ENCODE measurements around the gene PPP1R3G. TPM values are rescaled to one million over a fixed set of nuclear protein-coding genes. Genes with fewer than 3 reads are reported as not detected.
A peak's percentile ranks its signal among the peaks of the same experiment; 100 is the strongest.

PPP1R3G gene
- total RNA-seq, 1 experiment from 2014 or later, result 0.60 TPM

DNA sequence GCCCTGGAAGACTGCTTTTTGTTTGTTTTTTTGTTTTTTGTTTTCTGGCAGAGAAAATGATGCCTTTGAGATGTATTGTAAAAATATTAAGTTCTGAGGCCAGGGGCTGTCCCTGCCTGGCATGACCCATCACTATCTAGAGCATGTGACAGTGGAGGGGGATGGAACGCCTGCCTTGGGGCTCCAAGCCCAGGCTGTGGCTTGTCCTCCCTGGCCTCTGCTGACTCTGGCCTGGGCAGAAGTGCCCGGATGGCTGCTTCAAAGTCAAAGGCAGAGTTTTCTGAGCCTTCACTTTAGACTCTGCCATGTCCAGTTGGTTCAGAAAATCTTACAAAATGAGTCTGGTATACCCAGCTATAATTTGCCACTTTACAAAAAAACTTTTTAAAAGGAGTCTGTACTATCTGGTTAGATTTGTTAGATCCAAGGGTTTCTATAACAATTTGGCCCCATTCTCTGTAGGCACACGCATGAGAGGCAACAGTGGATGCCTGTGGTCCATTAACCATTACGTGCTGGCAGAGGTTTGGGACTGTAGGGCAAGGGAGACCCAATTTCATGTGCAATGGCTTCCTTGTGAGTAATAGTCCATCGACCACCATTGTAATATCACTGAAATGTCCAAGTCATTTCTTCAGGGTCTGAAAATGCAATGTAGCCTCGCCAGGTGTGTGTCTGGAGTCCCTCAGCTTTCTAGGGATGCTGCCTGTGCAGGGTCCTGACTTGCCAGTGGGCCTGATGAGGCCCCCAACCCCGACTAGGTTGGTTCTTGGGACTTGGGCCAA lies 8.3 kb downstream of the PPP1R3G start:
- peak; percentile 4 for DNase-seq (ENCODE audit: low read depth)

DNA sequence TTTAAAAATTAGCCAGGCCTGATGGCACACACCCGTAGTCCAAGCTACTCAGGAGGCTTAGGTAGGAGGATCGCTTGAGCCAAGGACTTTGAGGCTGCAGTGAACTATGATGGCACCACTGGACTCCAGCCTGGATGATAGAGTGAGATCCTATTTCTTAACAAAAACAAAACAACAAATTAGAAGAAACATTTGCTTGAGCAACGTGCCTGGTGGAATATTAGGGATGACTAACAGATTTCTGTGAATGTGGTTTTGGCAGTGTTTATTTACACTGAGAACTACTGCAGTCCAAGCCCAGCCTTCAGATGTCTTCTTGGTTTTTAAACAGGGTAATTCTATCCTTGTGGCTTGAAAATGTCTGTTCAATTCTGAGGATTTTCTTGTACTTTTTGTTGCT lies 9.2 kb downstream of the PPP1R3G start:
- peak; percentile 86 for DNase-seq (ENCODE audit: low read depth)

GRCh38 chr6:5095236-5095635 lies 10.1 kb downstream of the PPP1R3G start:
- peak; percentile 21 for DNase-seq (ENCODE audit: low read depth)

GRCh38 chr6:5096482-5096881 lies 11.3 kb downstream of the PPP1R3G start:
- no peak for DNase-seq (ENCODE audit: low read depth)

GRCh38 chr6:5098501-5099270 lies 13.5 kb downstream of the PPP1R3G start:
- DNase-seq (ENCODE audit: low read depth), result no peak

- no peak for DNase-seq (ENCODE audit: low read depth)
Measured at GRCh38 chr6:5099537-5099936, 14.4 kb downstream of the PPP1R3G start.

DNA sequence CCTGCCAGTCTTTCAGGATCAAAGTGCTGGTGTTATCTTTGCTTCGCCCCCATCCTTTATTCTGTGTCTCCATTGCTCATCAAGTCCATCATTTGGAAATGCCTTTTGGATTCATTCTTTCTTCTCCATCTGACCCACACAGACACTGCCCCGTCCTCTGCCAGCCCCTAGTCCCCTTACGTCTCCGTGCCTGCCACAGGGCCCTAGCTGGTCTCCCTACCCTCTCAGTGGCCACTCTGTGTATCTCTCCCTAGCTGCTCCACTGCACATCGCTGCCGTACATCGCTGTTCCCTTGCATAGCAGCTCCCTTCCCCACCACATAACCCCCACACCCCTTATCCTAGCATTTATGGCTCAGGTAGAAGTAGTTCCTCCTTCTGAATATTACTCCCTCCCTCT lies 15.7 kb downstream of the PPP1R3G start:
- no peak for DNase-seq (ENCODE audit: low read depth)

GRCh38 chr6:5102267-5102970 lies 17.3 kb downstream of the PPP1R3G start:
- DNase-seq (ENCODE audit: low read depth), result no peak

GRCh38 chr6:5103250-5103649 lies 18.1 kb downstream of the PPP1R3G start:
- no peak for DNase-seq (ENCODE audit: low read depth)

DNA sequence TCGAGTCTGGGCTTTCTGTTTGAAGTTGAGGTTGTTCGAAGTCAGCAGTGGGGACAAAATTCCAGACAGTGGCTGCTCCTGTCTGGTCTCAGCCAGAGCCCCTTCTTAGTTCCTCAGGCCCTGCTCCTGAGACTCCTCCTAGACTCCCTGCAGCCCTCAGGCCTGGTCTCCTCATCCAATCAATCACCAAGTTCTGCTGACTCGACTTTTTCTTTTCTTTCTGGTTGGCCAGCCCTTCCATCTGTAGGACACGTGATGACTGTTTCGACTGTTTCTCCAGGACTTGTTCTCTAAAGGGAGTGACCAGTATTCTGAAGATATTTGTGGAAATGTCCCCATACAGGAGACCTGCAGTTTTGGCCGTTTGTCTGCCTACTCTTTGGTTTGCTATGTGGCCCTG lies 19.5 kb downstream of the PPP1R3G start:
- no peak for DNase-seq (ENCODE audit: low read depth)

- no peak for DNase-seq (ENCODE audit: low read depth)
Measured at GRCh38 chr6:5105146-5105545, 20.0 kb downstream of the PPP1R3G start.

DNA sequence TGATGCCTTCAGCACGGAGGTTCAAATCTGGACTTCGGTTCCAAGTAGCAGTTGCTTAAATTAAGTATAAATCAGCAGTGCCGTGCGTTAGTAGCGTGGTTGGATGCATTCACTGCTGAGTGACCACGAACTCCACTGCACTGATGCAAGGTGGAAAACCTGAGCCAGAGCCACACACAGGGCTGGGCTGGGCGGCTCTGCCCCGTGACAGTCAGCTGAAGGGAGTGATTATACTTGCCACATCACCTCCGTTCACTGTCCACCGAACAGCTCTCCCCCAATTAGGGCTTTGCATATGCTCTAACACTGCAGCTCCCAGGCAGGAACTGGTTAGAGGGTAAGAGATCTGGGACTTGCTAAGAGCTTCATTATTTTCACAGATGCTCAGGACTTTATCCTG lies 22.2 kb downstream of the PPP1R3G start:
- no peak for DNase-seq (ENCODE audit: low read depth)

DNA sequence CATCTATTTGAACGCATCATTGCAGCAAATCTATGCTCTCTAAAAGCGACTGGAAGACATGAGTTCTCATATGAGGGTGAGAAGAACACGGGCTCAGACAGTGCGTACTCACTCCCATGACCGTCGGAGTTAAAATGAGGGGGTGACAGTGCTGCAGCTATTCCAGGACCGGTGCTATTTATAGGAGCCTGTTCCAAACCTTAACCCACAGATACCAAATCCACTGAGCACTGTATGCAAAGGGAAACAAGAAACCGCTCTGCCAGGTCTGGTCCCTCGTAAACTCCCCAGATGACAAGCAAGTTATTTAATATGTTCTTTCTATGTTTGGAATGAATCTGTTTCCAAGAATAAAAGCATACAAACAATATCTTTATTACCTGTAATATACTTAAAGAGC lies 22.9 kb downstream of the PPP1R3G start:
- DNase-seq (ENCODE audit: low read depth), result no peak

- no peak for DNase-seq (ENCODE audit: low read depth)
Measured at GRCh38 chr6:5108536-5109150, 23.5 kb downstream of the PPP1R3G start.

DNA sequence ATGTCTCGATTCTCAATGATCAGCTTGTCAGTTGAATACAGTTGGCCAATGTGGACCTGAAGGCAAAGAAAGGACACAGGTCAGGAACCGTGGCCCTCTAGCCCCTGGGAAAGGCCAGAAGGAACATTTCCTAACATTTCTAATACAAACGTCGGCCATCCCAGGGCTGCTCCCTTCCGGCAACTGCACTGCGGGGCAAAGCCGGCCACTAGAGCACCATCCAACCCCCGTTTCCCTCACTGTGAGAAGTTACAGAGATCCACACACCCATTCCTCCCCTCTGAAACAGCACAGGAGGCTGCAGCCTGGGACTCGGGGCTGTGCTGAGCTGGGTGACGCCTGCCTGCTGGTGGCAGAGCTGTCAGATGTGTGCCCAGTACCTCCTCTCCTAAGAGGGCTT lies 24.3 kb downstream of the PPP1R3G start:
- no peak for DNase-seq (ENCODE audit: low read depth)

DNA sequence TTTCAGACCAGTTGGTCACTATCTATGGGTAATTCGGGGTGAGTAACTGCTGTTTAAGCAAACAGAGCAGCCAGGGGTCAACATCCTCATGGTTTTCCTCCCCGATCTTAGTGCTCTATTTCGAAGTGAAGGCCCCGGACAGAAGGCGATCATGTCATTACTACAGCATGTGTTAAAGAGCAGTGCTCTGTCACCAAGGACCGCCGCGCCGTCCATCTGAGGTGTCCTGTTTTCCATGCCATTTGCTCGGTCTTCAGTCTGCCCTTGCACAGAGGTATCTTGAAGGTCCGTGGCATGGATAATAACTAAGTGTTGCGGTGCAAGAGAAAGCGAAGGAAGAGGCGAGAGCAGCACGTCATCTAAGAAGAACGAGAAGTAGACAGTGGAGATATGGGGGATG lies 25.1 kb downstream of the PPP1R3G start:
- no peak for DNase-seq (ENCODE audit: low read depth)

DNA sequence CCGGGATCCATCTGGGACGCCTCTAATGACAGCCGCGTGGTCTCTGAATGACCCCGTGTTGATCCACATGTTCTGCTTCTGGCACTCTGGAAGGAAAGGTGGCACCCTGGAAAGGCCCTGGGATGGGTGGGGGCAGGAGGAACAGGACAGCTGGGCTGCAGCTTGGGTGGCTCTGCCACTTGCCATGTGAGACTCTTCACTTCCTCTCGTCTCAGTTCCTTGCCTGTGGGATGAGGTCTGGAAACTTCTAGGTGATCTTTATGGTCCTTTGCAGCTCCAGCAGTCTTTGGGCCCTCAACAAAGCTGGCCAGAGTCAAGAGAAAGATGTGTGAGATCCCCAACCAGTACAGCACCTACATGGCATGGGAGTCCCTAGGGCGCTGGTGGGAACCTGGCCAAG lies 26.5 kb downstream of the PPP1R3G start:
- no peak for DNase-seq (ENCODE audit: low read depth)

DNA sequence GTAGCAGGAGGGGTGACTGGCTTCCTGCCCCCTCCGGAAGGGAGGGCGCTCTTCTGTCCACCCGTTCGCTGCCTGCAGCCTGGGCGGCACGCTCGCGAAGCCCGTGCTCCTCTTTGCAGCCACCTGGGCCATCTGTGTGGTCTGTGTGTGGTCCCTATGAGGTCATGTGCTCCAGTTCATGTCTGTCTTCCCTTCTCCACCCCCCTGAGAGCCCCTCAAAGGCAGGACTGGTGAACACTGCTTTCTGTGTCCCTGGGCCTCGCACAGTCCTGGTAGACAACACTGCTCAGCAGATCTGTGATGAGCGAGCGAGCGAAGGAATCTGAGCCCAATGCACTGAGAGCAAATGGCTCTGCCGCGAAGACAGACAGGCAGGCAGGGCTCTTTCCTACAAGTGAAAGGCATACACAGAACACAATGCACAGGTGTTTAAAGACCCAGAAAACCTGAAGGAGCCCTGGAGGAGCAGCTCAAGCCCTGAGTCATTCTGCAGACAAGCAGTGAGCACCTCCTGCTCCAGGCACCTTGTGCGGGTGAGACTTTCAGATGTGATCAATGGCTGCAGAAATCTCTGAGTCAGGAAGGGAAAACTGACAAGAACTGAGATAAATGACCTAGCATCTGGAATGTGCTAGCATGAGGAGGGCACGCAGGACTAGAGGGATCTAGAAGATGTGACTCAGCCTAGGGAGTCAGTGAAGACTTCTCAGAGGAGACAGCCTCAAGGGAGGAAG lies 27.1 kb downstream of the PPP1R3G start:
- peak; percentile 90 for DNase-seq (ENCODE audit: low read depth)

- no peak for DNase-seq (ENCODE audit: low read depth)
Measured at GRCh38 chr6:5113096-5113495, 28.0 kb downstream of the PPP1R3G start.

DNA sequence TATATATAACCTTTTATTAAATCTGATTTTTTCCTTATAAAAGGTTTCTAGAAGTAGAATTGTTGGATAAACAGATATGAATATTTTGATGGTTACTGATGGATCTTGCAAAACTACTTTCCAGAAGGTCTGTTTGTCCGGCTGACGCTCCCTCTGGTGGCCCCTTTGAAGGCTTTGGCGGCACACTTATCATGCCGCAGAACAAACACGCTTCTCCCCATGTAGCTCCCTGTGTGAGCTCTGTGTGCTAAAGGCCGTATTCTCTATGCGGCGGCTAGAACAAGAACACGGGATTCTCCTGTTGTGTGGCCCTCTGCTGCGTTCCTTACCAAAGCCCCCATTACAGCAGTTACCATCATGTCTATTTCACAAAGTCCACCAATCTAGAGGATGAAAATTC lies 30.0 kb downstream of the PPP1R3G start:
- peak; percentile 5 for DNase-seq (ENCODE audit: low read depth)

DNA sequence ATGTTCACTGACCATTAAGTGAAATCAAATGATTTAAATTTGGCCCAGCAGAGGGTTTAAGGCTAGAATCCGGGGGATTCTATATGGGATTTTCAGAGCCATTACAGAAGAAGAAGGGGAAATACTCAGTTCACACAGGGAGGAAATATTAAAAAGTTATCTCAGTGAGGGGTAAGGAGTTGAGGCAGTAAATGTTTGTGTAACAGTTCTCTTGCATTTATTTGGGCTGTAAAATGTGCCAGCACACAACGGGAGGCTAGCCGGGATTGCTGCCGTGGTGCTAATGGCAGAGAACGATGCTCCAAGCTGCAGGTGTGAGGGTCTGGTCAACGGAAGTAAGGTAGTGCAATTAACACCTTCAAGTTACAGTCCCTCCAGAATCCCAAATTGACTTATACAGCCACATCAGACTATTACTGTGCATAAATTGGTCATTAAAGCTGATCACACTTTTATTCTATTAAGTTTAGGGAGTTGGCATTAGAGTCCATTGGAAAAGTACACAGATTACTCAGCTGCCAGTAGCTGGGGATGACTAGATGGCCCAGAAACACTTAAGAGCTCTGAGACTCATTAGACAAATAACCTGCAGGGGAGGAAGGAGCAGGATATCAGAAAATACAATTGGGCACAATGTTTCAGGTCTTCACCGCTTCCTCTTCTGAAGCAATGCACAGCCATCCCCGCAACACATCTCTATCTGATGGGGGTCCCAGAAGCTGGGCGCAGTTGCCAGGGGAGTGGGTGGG lies 31.3 kb downstream of the PPP1R3G start:
- DNase-seq (ENCODE audit: low read depth), result no peak

Measured in RPMI7951 (cell line).